Astrocyte of the cerebellum (primary cell): ENCODE data around the gene MED14.
A peak's percentile ranks its signal among the peaks of the same experiment; 100 is the strongest.
"Not testable (repeated sequence)": the region's sequence is repeated elsewhere in the genome, so short reads cannot be mapped to it uniquely, and the experiment has no call there.

ENCODE experiments used
- DNase-seq: peaks from one replicate; pipeline ENCODE4 v3.0.0-alpha.2; 2011; ENCODE audit warnings: low read depth
- H3K4me3 ChIP-seq: 2 replicates; pipeline ENCODE4 v1.5.1; 2011; ENCODE audit warnings: mild to moderate bottlenecking, low read depth, low read length, moderate library complexity
- CTCF ChIP-seq: IDR thresholded peaks from 2 replicates; pipeline ENCODE4 v1.5.1; 2012; ENCODE audit warnings: low read length, low read depth, moderate library complexity, mild to moderate bottlenecking; ENCODE audit errors: missing control alignments
- in situ Hi-C: cut with HindIII; loops from 2 replicates; pipeline ENCODE4 v1.10.0; 2017; ENCODE audit warnings: low sequenced_read_pairs

The MED14 gene

DNA sequence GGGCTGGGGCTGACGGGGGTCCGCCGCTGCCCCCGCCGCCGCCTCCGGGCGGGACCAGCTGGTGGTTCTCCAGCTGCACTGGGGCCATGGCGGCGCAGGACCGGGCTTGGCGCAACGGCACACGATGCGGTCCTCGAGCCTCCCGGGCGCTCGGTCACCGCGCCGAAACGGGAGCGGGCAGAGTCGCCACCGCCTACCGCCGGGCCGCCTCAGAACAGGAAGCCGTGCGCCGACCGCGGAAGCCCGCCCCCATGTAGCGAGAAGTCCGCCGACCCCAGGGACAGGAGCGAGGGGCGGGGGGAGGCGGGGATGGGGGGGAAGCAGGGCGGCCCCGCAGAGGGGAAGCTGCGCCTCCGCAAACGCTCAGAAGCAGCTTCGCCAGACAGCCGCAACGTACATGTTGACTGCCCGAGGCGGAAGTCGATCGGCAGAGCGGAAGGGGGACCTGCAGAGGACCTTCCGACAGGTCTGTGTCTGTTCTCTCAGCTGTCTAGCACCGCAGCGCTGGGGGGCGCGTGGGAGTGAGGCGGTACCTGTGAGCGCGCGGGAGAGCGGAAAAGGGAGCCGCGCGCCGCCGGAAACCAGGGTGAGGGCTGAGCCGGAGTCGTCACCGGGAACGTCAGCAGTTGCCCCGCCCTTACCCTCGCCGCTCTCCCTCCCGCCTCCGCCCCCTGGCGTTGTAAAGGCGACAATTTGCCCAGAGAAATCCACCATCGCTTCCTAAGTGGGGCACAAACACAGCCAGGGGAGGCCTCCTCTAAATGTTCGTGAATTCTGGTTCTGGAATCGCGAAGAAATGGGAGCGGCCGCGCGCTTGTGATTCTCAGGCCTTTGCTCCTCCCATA lies at the start of gene MED14:
Gene MED14, minus strand, starts transcription at position 218 of the 845 bp plus-strand sequence. Its CDS starts 130 bp downstream, at position 88.
- peak within 1 kb of the TSS; percentile 61 for H3K4me3 ChIP-seq
- in situ Hi-C loops, result no loop called here
- TF ChIP-seq CTCF, result peak; percentile 63
- peak; percentile 55 for DNase-seq

DNA sequence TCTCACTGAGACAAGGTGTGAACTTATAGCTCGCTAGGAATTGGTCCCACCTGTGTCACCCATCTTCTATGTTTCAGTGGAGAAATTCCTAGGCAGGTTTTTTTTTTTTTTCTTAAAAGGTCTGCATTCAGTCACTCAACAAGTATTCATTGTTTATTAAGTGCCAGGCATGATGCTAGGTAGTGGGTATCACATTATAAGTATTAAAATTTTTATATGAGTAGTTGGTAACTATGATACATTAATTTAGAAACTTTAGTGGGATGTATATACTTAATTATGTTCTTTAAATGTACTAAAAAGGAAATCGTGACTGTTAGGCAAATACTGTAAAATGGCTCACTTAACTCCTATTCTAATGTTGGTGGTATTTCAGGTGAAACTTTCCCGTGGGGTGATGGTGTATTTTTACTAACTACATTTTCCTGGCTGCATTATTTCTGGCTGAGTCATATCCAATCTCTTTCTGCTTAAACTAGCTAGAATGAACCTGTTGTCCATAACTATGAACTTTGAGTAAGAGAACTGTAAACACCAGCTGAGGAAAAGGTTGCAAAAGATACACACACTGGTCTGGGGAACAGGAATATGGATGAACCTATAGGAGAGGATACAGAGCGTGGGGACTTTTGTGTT lies 49.3 kb upstream of the MED14 start:
- no peak overlapping the region for H3K4me3 ChIP-seq
- in situ Hi-C loops, result loop anchor here (5.0 kb wide), 1 partner anchor 37 kb away; no protein-coding TSS in a partner anchor
- DNase-seq, result no peak
- TF ChIP-seq CTCF, result no peak

- H3K4me3 ChIP-seq, in situ Hi-C loops, DNase-seq: not testable (repeated sequence)
These were observed 47.4 kb upstream of the MED14 start for GRCh38 chrX:40782644-40783259.

GRCh38 chrX:40780951-40781350 lies 45.6 kb upstream of the MED14 start:
- no peak for TF ChIP-seq CTCF
- in situ Hi-C loops, result no loop called here
- DNase-seq, result no peak
- no peak overlapping the region for H3K4me3 ChIP-seq

- DNase-seq, result no peak
- no peak for TF ChIP-seq CTCF
- in situ Hi-C loops, result no loop called here
- H3K4me3 ChIP-seq, result no peak overlapping the region
These were observed 44.7 kb upstream of the MED14 start for GRCh38 chrX:40780082-40780481.

DNA sequence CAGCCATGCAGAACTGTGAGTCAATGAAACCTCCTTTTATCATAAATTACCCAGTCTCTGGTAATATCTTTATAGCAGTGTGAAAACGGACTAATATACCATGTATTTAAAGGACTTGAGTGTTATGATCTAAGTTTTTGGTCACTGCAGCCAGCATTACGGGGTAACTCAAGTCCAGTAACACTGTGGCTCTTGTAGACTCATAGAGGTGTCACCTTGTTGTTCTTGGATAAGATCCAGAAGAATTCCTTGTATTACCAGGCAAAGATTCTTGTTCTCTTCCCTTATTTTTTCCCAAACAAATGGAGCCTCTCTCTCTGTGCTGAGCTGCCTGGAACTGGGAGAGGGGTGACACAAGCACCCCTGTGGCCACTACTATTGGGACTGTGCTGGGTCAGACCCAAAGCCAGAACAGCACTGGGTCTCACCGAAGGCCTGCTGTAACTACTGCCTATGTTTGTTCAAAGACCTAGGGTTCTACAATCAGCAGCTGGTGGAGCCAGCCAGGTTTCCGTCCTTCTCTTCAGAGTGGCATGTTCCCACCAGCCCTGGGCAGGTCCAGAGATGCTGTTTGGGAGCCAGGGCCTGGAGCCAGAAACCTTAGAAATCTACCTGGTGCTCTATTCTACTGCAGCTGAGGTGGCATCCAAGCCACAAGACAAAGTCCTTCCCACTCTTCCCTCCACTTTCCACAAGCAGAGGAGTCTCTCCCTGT lies 43.7 kb upstream of the MED14 start:
- in situ Hi-C loops, result no loop called here
- no peak overlapping the region for H3K4me3 ChIP-seq
- DNase-seq, result no peak
- no peak for TF ChIP-seq CTCF
